ENCODE measurements around the gene LTBP2. TPM values are rescaled to one million over a fixed set of nuclear protein-coding genes. Genes with fewer than 3 reads are reported as not detected.

The LTBP2 gene
- total RNA-seq, 1 donor from 2014 or later = 39.5 TPM

DNA sequence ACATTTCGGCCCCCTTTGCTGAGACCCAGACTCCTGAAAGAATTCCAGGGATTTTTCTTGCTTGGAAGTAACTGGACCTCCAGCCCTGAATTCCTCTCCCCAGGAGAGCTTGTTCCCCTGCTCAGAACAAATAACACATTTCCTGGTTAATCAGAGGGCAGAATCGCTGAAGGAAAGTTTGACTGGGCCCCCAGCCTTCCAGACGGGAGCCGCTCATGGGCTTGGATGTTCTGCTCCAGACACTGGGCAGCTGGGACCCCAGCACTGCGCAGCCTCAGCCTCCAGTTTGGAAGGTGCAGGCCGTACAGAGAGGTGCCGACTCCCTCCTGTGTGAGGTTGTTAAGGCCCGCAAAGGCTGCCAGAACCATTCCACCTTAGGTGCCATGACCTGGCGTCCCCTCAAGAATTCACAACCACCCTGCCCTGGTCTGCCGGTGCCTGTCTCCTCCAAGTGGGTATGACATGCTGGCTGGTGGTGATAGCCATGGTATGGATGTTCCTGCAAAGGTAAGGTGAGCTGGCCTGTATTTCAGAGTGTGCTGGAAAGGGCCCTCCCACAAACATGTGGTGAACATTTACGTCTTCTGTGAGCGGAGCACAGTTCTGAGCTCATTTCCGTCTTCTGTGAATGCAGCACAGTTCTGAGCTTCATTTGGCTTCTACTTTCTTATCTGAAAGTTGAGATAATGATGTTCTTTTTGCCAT is 5.1 kb upstream of the LTBP2 start:
- TF ChIP-seq, protein P1, sequence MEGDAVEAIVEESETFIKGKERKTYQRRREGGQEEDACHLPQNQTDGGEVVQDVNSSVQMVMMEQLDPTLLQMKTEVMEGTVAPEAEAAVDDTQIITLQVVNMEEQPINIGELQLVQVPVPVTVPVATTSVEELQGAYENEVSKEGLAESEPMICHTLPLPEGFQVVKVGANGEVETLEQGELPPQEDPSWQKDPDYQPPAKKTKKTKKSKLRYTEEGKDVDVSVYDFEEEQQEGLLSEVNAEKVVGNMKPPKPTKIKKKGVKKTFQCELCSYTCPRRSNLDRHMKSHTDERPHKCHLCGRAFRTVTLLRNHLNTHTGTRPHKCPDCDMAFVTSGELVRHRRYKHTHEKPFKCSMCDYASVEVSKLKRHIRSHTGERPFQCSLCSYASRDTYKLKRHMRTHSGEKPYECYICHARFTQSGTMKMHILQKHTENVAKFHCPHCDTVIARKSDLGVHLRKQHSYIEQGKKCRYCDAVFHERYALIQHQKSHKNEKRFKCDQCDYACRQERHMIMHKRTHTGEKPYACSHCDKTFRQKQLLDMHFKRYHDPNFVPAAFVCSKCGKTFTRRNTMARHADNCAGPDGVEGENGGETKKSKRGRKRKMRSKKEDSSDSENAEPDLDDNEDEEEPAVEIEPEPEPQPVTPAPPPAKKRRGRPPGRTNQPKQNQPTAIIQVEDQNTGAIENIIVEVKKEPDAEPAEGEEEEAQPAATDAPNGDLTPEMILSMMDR (IDR thresholded peaks at IDR 0.05) = no peak
- Histone ChIP-seq H3K36me3 (no peaks in the 10 kb centered on the region), H3K27me3 (ENCODE audit: low read depth) (peaks cover 4% of the 10 kb centered on the region), H3K4me1 (peaks cover 59% of the 10 kb centered on the region), H3K9me3 (no peaks in the 10 kb centered on the region), H3K4me3 (no peak overlapping the region), H3K27ac (peak overlapping the region; percentile 36)
- DNase-seq (no peak), ATAC-seq (no peak)
- intact Hi-C loops (cut with DNase I) = no loop called here

DNA sequence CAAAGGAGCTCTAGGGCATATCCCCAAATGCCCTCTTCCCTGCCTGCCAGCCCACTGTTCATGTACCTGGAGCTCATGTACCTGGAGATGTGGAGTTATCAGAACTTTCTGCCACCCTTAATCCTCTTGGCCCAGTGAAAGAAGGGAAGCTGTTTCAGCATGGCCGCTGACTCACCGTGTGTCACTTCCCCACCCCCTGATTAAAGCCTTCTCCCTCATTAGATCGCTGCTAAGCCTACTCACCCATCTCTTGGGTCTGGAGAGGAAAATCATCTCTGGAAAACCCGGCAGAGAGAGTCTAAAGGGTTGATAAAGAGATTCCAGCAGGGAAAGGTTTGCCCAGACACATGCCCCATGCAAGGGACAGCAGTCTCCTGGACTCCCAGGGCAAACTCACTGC is 4.5 kb upstream of the LTBP2 start:
- intact Hi-C loops (cut with DNase I) = no loop called here
- peaks cover 63% of the 10 kb centered on the region for H3K4me1 ChIP-seq
- H3K27me3 ChIP-seq (ENCODE audit: low read depth) = peaks cover 10% of the 10 kb centered on the region
- no peak overlapping the region for H3K4me3 ChIP-seq
- DNase-seq (no peak), ATAC-seq (no peak)
- no peaks in the 10 kb centered on the region for H3K9me3 ChIP-seq
- no peaks in the 10 kb centered on the region for H3K36me3 ChIP-seq
- peak overlapping the region; percentile 36 for H3K27ac ChIP-seq
- TF ChIP-seq, protein P1 (IDR thresholded peaks at IDR 0.05) = no peak

DNA sequence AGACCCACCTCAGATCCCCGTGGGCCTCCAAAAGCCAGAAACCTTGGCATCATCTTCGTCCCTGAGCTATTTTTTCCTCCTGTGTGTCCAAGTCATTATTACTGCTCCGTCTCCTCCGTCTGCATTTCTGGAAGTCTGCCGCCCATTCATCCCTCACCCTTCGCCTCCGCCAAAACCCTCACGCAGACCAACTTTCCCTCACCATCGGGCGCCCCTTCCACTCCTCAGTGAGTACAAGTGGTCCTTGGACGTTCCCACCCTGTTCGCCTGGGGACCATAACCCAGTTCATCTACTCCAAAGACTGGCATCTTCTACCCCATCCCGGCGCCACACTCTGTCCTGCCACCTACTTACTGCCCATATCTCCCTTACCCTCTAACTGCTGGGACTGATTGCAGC is 3.7 kb upstream of the LTBP2 start:
- ATAC-seq (no peak), DNase-seq (no peak)
- H3K4me3 ChIP-seq = no peak overlapping the region
- no peaks in the 10 kb centered on the region for H3K9me3 ChIP-seq
- TF ChIP-seq, protein P1 (IDR thresholded peaks at IDR 0.05) = no peak
- no peak overlapping the region for H3K27ac ChIP-seq
- peaks cover 61% of the 10 kb centered on the region for H3K4me1 ChIP-seq
- H3K36me3 ChIP-seq = no peaks in the 10 kb centered on the region
- H3K27me3 ChIP-seq (ENCODE audit: low read depth) = peaks cover 18% of the 10 kb centered on the region
- intact Hi-C loops (cut with DNase I) = no loop called here

DNA sequence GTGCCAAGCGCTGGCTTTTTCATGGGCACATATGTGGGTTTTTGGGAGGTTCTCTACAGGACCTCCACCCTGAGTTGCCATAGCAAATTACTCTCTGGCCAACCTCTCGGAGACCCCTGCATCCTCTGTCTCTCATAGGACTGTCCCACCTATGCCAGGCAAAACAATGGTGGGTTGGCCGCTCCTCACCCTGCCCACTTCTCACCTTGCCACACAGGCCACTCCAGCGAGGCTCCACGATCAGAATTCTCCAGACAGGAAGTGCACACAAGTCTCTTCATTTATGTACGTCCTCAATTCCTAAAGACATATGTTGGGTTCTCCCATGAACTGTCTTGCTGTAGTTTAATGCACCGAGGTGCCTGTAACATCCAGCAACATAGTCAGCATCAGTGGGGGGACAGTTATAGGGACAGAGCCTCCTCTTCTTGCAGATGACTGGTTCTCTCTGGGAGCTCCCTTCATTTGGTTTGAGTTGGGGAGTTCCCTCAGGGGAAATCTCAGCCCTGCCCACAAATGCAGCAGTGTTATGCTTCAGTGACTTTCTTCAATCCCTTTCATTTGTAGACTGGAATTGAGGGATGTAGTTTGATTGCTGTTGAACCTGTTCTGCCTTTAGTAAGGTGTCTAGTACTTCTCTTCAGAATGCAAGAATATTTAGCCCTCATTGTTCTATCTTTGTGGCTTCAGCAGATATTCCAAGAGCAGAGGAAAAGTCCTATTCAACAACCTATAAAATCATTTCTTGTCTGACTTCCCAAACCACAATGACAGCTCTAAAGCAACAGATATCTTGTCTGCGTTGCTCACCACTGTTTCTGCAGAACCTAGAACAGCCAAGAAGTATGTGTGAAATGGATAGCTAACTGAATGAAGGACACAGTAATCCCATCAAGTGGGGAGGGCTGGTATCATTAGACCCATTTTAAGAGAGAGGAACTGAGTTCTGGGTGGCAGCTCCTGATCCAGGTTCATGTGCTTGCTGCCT is 2.8 kb upstream of the LTBP2 start:
- intact Hi-C loops (cut with DNase I) = no loop called here
- TF ChIP-seq, protein P1 (IDR thresholded peaks at IDR 0.05) = no peak

DNA sequence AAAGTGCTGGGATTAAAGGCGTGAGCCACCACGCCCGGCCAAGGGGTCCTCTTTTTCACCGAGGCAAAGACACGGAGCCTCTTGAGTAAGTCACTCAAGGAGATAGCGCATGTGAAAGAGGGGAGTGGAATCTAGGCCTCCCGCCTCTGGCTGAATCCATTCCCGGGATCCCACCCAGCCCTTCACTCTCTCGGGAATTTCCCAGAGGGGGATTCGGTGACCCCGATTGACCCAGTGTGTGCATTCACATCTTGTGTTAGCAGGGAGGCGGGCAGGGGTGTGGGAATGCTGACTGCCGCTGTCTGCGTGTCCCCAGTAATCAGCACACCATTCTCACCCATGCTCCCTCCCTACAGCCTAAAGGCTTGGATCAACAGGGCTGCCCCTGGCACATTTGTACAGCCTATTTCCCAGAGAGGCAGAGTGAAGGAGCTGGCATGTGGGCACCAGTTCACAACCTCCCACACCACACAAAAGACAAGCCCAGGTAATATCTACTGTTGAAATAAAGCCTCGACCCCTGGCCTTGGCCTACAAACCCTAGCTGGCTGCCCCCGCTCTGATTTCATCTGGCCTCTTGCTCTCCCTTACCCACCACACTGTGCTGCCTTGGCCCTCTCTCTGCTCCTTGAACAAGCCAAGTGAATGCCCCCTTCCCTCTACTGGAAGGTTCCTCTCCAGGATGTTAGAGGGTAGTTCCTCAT is 1.3 kb upstream of the LTBP2 start:
- H3K4me3 ChIP-seq = no peak overlapping the region
- TF ChIP-seq, protein P1 (IDR thresholded peaks at IDR 0.05) = no peak
- H3K36me3 ChIP-seq = no peaks in the 10 kb centered on the region
- H3K27me3 ChIP-seq (ENCODE audit: low read depth) = peaks cover 24% of the 10 kb centered on the region
- DNase-seq (no peak), ATAC-seq (no peak)
- no peak overlapping the region for H3K27ac ChIP-seq
- H3K4me1 ChIP-seq = peaks cover 47% of the 10 kb centered on the region
- H3K9me3 ChIP-seq = no peaks in the 10 kb centered on the region
- intact Hi-C loops (cut with DNase I) = no loop called here

More for the DNA sequence above, 2.8 kb upstream of the LTBP2 start:
- DNase-seq (no peak), ATAC-seq (no peak)
- peaks cover 24% of the 10 kb centered on the region for H3K27me3 ChIP-seq (ENCODE audit: low read depth)
- no peaks in the 10 kb centered on the region for H3K36me3 ChIP-seq
- no peak overlapping the region for H3K27ac ChIP-seq
- H3K9me3 ChIP-seq = no peaks in the 10 kb centered on the region
- no peak overlapping the region for H3K4me3 ChIP-seq
- peaks cover 52% of the 10 kb centered on the region for H3K4me1 ChIP-seq

Measured in lower lobe of right lung (tissue), 2 donors.